ENCODE data around the gene DOCK9.

DOCK9 gene

GRCh38 chr13:98984118-98984517, 6.3 kb upstream of the DOCK9 start:
- no peak for DNase-seq (ENCODE audit: extremely low read depth, low read depth)
- no peak for TF ChIP-seq CTCF (IDR thresholded peaks at IDR 0.05; ENCODE audit: low read depth, low read length)

GRCh38 chr13:98983182-98983581, 5.3 kb upstream of the DOCK9 start:
- no peak for TF ChIP-seq CTCF (IDR thresholded peaks at IDR 0.05; ENCODE audit: low read depth, low read length)

GRCh38 chr13:98981369-98982080, 3.7 kb upstream of the DOCK9 start:
- no peak for TF ChIP-seq CTCF (IDR thresholded peaks at IDR 0.05; ENCODE audit: low read depth, low read length)
- DNase-seq (ENCODE audit: extremely low read depth, low read depth) = no peak

More at GRCh38 chr13:98983182-98983581, 5.3 kb upstream of the DOCK9 start:
- no peak for DNase-seq (ENCODE audit: extremely low read depth, low read depth)

GRCh38 chr13:98979012-98979660, 1.3 kb upstream of the DOCK9 start:
- no peak for DNase-seq (ENCODE audit: extremely low read depth, low read depth)

GRCh38 chr13:98978280-98978679, 416 bp upstream of the DOCK9 start:
- TF ChIP-seq CTCF (IDR thresholded peaks at IDR 0.05; ENCODE audit: low read depth, low read length) = no peak
- no peak for DNase-seq (ENCODE audit: extremely low read depth, low read depth)

More at GRCh38 chr13:98979012-98979660, 1.3 kb upstream of the DOCK9 start:
- TF ChIP-seq CTCF (IDR thresholded peaks at IDR 0.05; ENCODE audit: low read depth, low read length) = no peak

- no peak for TF ChIP-seq CTCF (IDR thresholded peaks at IDR 0.05; ENCODE audit: low read depth, low read length)
- DNase-seq (ENCODE audit: extremely low read depth, low read depth) = no peak
Measured at GRCh38 chr13:98976941-98977340, 923 bp downstream of the DOCK9 start.

- DNase-seq (ENCODE audit: extremely low read depth, low read depth) = no peak
- no peak for TF ChIP-seq CTCF (IDR thresholded peaks at IDR 0.05; ENCODE audit: low read depth, low read length)
Measured at GRCh38 chr13:98976338-98976737, 1.5 kb downstream of the DOCK9 start.

All from AG09319 (cell line).